ENCODE results near the gene SALL4.
"Not testable (repeated sequence)": the region's sequence is repeated elsewhere in the genome, so short reads cannot be mapped to it uniquely, and the experiment has no call there.

Gene SALL4

DNA sequence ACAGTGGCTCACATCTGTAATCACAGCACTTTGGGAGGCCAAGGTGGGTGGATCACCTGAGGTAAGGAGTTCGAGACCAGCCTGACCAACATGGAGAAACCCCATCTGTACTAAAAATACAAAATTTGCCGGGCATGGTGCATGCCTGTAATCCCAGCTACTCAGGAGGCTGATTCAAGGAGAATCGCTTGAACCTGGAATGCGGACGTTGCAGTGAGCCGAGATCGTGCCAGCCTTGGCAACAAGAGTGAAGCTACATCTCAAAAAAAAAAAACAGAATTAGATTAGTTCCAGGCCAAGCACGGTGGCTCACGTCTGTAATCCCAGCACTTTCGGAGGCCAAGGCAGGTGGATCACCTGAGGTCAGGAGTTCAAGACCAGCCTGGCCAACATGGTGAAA lies 36.9 kb downstream of the SALL4 start:
- DNase-seq (ENCODE audit: low read depth) = not testable (repeated sequence)

DNA sequence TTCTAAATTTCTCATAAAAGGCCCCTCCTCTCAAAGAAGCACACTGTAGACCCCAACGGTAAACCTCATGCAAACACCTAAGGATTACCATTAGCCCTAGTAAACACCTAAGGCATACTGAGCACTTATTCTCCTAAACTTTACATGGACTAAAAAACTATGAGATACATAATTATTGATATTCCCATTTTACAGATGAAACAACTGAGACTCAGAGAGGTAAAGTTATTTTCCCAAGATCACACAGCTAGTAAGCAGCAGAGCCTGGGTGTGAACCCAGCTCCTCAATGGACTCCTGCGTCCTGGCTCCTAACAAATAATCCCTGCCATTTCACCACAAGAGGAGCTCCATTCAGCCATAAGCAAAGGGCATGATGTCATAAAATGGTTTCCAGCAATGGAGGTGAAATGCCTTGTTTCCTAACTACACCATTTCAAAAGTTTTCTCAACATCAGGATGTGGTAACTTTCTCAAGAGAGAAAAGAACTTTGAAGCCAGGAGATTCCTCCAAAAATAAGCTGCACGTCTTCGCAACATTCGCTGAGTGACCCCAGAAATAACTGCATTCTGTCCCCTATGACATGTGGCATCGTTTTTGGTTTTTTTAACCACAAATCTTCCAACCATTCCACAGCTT lies 38.2 kb downstream of the SALL4 start:
- DNase-seq (ENCODE audit: low read depth) = no peak

DNA sequence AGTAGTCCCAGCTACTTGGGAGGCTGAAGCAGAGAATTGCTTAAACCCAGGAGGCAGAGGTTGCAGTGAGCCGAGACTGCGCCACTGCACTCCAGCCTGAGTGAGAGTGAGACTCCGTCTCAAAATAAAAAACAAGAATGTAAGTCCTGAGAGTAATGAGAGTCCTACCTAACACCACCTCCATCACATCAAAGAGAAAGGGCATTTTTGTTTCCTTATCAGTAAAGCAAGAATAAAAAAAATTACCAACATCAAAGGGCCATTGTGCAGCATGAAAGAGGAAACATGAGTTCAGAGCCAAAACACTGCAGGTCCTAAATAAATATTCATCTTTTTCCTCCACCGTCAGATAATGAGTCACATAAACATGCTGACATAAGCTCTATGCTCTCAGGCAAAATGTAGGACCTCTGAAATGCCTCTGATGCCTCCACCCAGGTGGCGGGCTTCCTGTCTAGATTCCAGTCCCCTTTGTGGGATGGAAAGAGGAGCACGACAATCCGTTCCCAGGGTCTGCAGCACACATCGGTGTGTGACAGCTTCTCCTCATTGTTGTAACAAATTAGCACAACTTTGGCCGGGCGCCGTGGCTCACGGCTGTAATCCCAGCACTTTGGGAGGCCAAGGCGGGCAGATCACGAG lies 41.3 kb downstream of the SALL4 start:
- DNase-seq (ENCODE audit: low read depth) = no peak

DNA sequence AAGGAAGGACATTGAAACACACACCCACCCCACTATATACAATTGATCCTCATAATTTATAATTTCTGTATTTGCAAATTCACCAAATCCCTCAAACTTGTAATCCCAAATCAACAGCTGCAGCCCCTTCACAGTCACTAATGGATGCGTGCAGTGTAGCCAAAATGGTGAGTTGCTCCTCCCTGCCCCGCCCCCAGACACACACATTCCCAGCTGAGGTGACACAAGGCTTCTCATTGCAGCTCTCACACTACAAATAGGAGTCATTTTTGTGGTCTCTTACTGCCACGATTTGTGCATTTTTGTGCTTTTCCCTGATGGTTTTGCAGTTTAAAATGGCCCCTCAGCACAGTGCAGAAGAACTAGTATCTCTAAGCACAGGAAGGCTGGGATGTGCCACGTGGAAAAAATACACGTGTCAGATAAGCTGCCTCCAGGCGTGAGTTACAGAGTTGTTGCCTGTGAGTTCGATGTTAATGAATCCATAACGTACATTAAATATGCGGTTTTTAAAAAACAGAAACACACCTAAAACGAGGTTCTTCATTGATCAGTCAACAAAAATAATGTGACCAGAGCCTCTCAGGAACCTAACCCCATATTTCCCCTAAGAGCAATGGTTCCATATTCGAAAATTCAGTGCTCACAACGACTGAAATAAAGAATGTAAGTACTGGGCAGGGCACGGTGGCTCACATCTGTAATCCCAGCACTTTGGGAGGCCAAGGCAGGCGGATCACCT lies 42.4 kb downstream of the SALL4 start:
- DNase-seq (ENCODE audit: low read depth) = no peak

DNA sequence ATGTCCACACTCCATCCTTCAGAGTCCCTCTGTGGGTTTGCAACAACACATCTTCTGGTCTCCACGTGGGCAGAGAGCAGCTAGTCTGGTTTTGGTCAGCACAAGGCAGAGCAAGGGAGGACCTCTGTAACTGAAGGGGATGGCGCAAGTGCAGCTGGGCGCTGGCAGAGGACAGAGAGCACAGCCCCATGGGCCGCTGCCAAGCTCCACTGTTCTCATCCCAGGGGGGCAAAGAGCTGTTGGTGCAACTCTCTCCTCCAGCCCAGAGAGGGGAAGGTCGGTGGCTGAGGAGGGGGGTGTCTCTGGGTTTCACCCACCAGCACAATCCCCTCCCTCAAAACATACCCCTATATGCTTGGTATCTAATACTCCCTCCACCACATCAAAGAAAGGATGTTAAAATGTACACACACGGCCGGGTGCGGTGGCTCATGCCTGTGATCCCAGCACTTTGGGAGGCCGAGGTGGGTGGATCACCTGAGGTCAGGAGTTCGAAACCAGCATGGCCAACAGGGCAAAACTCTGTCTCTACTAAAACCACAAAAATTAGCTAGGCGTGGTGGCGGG lies 43.3 kb downstream of the SALL4 start:
- DNase-seq (ENCODE audit: low read depth) = no peak

DNA sequence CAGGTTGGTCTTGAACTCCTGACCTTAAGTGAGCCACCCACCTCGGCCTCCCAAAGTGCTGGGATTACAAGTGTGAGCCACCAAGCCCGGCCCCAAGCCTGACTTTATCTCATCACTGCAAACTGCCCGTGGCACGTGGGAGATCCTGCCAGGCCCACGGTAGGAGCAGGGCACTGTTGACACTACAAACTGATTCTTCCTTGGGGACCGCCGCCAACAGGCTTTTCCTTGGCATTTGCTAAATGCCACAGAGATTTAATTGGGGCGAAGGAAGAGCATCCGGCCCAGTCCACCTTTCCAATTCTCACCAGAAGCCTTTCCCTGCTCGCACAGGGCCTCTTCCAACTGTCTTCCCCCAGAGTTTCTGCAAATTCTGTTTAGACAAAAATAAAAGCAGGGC lies 45.1 kb downstream of the SALL4 start:
- DNase-seq (ENCODE audit: low read depth) = no peak

DNA sequence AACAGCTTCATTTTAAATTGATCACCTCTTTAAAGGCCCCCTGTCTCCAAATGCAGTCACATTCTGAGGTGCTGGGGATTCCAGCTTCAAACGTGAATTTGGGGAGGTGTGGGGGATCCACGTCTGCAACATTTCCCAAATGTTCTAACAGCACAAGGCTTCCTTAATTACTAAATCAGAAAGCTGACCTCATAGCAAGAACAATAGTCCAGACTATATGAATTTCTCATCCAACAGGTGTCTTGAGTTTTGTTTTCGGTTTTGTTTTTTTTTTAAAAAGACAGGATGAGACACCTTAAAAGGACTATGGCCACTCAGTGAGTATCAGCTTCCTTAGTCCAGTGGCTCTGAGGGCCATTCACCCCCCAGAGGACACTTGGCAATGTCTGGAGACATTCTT lies 45.7 kb downstream of the SALL4 start:
- no peak for DNase-seq (ENCODE audit: low read depth)

DNA sequence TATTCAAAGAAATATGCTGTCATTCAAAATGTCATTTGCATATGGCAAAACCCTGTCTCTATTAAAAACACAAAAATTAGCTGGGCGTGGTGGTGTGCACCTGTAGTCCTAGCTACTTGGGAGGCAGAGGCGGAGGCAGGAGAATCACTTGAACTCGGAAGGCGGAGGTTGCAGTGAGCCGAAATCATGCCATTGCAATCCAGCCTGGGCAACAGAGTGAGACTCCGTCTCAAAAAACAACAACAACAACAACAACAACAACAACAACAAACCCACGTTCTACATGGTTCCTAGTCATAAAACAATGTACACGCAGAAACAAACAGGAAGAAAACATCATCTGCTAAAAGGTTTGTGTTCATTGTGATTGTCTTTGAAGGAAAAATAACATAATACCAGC lies 49.1 kb downstream of the SALL4 start:
- not testable (repeated sequence) for DNase-seq (ENCODE audit: low read depth)

DNA sequence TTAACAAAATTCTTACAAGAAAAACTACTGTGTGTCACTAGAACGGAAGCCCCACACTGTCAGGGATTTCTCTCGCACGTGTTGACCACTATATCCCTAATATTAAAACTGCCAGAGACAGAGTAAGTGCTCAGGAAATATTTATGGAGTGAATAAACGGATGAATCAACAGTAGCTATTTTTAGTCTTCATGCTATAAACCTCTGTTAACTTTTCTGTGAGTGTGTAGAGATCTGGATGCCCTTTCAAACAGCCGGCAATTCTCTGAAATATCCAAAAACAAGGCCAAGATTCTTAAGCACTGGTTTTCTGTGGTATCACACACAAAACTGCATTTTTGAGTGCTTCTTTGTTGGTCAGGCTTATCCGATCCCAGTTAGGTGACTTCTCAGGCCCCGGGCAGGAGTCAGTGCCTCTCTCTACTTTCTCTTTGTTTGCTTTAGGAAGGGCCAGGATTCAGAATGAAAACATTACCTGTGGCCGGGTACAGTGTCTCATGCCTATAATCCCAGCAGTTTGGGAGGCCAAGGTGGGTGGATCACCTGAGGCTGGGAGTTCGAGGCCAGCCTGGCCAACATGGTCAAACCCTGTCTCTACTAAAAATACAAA lies 49.9 kb downstream of the SALL4 start:
- no peak for DNase-seq (ENCODE audit: low read depth)

DNA sequence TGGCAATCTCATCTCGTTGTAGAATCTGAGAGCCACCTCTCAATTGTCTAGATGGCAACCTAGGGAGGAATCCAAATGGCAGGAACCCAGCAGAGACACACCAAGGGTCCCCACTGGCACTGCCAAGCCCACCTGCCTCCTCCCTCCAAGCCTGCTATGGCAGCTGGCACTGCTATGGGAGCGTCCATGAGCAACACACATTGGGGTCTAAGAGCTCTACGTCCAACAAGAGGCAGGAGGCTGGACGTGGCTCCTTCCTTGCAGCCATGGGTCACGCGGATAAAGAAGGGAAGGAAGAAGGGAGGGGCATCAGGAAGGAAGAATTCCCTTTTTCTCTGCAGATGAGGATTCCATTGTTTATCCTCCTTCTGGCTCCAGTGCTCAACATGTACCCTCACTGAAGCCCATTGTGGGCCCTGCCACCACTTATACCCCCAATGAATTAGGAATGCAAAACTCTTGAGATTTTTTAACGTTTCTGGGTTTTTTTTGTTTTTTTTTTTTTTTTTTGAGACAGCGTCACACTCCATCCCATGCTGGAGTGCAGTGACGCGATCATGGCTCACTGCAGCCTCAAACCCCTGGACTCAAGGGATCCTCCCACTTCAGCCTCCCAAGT lies 51.4 kb downstream of the SALL4 start:
- DNase-seq (ENCODE audit: low read depth) = no peak

DNA sequence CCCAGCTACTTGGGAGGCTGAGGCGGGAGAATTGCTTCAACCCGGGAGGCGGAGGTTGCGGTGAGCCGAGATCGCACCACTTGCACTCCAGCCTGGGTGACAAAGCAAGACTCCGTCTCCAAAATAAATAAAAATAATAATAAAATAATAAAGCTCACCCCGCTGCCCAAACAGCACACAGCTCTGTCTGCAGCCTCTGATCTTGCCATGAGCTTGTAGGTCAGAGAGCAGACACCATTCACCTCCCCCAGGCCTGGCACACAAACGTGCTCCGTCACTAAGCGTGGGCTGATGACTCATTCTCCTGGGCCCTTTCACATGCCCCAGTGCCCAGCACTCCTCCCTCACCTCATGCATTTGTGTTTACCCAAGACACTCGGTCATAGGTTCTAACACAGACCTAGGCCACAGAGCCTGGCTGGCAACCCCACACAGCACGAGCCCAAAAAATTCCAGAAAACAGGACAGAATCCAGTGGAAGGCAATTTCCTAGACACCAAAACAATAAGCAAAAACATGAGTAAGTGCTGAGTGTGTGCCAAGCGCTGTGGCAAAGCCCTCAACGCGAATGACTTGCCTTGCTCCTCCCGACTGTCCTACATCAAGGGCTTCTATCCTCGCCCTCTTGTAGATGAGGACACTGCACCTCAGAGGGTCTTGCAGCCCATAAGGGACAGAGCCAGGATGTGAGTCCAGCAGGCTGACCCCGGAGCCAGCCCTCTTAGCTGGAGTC lies 52.1 kb downstream of the SALL4 start:
- DNase-seq (ENCODE audit: low read depth) = peak; percentile 15

DNA sequence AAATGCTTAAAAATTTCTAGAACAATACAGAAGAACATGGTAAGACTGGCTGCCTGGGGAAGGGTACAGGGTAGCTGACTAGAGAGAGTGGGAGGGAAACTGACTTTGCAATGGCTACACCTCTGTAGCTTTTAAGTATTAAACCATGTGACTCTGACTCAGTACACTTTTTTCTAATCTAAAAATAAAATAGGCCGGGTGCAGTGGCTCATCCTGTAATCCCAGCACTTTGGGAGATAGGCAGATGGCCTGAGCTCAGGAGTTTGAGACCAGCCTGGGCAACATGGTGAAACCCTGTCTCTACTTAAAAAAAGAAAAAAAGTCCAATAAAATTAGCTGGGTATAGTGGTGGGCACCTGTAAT lies 52.7 kb downstream of the SALL4 start:
- no peak for DNase-seq (ENCODE audit: low read depth)

DNA sequence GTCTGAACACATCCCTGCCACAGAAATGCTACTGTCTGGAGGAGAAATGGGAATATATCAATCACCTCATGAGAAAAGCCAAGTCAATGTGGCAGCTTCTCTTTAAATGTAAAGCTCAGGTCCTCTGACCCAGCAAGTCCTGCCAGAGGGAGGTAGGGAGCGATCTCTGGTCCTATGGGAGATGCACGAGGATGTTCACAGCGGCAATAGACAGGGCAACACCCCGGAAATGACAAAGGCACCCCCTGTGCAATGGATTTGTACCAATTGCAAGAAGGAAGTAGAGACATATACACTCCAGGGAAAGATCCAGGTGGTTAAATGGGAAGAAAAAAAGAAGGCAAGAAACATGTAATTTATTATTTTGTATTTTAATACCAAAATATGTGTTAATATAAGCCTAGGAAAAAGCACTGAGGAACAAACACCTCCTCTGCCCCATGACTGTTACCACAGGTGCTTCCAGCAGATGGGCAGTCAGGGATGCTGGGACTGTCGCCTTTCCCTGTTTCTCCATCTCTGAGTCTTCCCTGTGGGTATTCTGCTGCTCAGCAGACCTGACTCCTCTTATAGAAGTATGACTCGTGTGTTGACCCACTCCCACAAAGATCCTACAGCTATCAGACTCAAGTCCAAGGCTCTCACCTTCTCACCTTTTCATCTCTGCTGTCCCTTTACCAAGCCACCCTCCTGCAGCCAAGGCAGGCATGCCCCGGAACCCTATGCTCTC lies 55.0 kb downstream of the SALL4 start:
- no peak for DNase-seq (ENCODE audit: low read depth)

DNA sequence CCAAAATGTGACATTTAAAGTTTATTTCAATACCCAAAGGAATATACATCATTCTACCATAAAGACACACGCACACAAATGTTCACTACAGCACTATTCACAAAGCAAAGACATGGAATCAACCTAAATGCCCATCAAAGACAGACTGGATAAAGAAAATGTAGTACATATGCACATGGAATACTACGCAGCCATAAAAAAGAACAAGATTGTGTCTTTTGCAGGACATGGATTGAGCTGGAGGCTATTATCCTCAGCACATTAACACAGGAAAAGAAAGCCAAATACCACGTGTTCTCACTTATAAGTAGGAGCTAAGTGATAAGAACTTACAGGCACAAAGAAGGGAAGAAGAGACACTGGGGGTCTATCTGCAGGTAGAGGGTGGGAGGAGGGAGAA lies 56.5 kb downstream of the SALL4 start:
- DNase-seq (ENCODE audit: low read depth) = no peak

DNA sequence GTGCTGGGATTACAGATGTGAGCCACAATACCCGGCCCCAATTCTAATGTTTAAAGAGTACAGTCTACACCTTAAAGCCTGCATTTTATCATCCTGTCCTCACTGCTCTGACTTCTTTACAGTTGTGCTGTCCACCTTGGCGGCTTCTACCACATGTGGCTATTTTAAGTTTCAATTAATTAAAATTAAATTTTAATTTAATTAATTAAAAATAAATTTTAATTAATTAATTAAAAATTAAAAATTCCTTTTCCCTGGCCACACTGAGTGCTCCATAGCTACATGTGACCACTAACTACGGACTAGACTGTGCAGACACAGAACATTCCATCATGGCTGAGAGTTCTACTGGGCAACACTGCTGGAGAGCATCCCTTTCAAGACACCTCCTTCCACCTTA lies 61.5 kb downstream of the SALL4 start:
- DNase-seq (ENCODE audit: low read depth) = no peak

DNA sequence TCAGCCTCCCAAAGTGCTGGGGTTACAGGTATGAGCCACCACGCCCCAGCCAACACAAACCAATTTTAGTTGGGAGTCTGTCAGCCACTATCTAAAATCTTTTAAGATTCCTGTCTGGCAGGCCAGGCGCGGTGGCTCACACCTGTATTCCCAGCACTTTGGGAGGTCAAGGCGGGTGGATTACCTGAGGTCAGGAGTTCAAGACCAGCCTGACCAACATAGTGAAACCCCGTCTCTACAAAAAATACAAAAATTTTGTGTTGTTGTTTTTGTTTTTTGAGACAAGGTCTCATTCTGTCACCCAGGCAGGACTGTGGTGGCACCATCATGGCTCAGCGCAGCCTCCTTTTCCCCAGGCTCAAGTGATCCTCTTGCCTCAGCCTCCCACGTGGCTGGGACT lies 62.0 kb downstream of the SALL4 start:
- DNase-seq (ENCODE audit: low read depth) = not testable (repeated sequence)

DNA sequence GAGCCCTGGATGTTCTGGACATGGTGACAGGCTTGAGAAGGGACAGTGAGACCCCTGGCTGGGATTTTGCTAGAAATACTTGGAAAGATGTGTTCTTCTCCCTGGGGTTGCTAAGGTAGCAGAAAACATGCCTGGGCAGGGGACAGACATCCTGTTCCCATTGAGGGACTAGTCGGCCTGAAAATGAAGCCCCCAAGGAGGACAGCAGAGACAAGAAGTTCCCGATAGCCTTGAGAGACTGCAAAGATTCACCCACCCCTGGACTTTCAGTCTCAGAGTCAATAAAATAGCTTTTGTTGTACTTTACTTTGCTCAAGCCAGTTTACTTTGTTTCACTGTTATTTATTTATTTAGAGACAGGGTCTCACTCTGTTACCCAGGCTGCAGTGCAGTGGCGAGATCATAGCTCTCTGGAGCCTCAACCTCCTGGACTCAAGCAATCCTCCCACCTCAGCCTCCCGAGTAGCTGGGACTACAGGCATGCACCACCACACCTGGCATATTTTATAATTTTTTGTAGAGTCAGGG lies 62.5 kb downstream of the SALL4 start:
- DNase-seq (ENCODE audit: low read depth) = no peak

DNA sequence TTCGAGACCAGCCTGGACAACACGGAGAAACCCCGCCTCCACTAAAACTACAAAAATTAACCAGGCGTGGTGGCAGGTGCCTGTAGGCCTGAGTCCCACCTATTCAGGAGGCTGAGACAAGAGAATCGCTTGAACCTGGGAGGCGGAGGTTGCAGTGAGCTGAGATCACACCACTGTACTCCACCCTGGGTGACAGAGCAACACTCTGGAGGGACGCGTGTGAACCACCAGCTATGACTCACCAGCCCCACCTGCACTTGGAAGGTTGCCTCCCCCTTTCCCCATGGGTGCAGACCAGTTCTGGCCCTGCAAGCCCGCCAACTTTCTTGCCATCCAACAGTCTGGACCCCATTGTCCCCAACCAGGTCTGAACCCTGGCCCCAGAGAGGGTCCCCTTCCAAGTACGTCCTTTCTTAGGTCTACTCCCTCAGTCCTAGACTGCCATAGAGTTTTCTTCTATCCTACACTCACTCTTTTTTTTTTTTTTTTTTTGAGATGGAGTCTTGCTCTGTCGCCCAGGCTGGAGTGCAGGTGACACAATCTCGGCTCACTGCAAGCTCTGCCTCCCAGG lies 63.4 kb downstream of the SALL4 start:
- no peak for DNase-seq (ENCODE audit: low read depth)

DNA sequence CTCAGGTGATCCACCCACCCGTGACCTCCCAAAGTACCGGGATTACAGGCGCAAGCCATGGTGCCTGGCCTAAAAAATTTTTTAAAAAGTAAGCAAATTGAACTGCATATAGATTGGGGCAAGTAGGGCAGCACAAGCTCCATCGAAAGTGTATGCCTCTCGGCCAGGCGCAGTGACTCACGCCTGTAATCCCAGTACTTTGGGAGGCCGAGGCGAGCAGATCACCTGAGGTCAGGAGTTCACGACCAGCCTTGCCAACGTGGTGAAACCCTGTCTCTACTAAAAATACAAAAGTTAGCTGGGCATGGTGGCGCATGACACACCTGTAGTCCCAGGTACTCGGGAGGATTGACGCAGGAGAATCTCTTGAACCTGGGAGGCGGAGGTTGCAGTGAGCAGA lies 64.1 kb downstream of the SALL4 start:
- not testable (repeated sequence) for DNase-seq (ENCODE audit: low read depth)

DNA sequence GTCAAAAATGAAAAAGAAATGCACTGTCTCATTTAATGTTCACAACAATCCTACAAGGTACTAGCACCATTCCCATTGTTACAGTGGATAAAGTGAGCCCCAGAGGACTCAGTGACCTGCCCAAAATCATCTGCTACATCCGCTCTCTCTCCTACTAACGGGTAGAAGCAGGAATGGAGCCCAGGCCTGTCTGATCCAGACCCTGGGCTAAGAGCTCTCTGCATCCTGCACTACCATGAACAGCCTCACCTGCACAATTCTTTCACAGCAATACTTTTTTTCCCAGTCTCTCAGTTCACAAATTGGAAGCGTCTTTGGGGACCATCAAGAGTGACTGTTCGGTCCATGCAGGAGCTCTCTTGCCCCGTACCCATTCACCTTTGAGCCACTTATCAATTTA lies 65.4 kb downstream of the SALL4 start:
- no peak for DNase-seq (ENCODE audit: low read depth)

All from activated T-helper 9 cell treated with anti-CD3 and anti-CD28 coated beads, Interleukin-2, amount 50 U/mL, for 16 hours (primary cell).